ENCODE data around the gene TAS2R16. TPM values are rescaled to one million over a fixed set of nuclear protein-coding genes. Genes with fewer than 3 reads are reported as not detected.

TAS2R16 gene
- total and polyA plus RNA-seq, 2 donors (not counting 3 experiments of a cell fraction or from before 2014, with no cell fraction given), result not detected

DNA sequence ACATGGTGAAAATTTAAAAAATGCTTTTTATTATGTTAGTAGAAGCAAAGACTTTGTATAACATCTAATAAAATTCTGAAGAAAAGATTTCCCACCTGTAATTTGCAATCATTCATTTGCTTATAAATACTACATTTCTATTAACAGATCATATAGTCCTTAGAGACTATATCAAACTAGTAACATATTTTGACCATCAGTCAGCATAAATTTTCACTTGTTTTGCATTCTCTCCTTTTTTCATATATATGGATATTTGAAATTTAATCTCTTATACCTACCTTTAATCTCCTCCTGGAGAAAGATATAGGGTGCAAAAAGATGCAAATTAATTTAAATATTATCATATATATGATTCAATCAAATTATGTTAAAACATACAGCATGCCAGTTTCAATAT is 16.9 kb upstream of the TAS2R16 start:
- CTCF ChIA-PET, result no interaction called here
- dilution Hi-C loops (cut with MboI; ENCODE audit: extremely low pct_ligation_motif_present, low sequenced_read_pairs), result no loop called here
- Histone ChIP-seq H3K27me3 (ENCODE audit: control insufficient read depth in 2 of 2, insufficient read depth in 2 of 2, low read length in 2 of 2) (no peaks in the 10 kb centered on the region), H3K79me2 (ENCODE audit: control insufficient read depth, insufficient read depth, low read length) (no peaks in the 10 kb centered on the region), H2AFZ (ENCODE audit: low read depth, low read length) (no peak overlapping the region), H3K27ac (ENCODE audit: insufficient read depth, low read depth, low read length) (no peak overlapping the region), H3K4me3 (replicated peaks in 1 of 3; ENCODE audit: insufficient read depth in 1 of 3, low read depth in 1 of 3, low read length in 3 of 3) (no peak overlapping the region), H3K9me3 (replicated peaks; ENCODE audit: control insufficient read depth, insufficient read depth, low read length) (no peaks in the 10 kb centered on the region), H3K9me1 (replicated peaks; ENCODE audit: control insufficient read depth, extremely low read depth, insufficient read depth, low read length) (no peaks in the 10 kb centered on the region), H3K4me2 (ENCODE audit: insufficient read depth, low read length) (no peak overlapping the region), H3K4me1 (ENCODE audit: control insufficient read depth, extremely low read depth, insufficient read depth, low read length) (no peaks in the 10 kb centered on the region), H4K20me1 (replicated peaks; ENCODE audit: control insufficient read depth, extremely low read depth, insufficient read depth, low read length) (no peaks in the 10 kb centered on the region), H3K36me3 (ENCODE audit: control insufficient read depth in 2 of 2, extremely low read depth in 1 of 2, insufficient read depth in 2 of 2, low read length in 2 of 2) (no peaks in the 10 kb centered on the region), H3K9ac (replicated peaks; ENCODE audit: extremely low read depth, insufficient read depth, low read length) (no peak overlapping the region)
- POLR2A ChIA-PET, result no interaction called here
- DNase-seq (ENCODE audit: low read depth, low spot score) (no peak), FAIRE-seq (no peak)
- TF ChIP-seq, protein P1, sequence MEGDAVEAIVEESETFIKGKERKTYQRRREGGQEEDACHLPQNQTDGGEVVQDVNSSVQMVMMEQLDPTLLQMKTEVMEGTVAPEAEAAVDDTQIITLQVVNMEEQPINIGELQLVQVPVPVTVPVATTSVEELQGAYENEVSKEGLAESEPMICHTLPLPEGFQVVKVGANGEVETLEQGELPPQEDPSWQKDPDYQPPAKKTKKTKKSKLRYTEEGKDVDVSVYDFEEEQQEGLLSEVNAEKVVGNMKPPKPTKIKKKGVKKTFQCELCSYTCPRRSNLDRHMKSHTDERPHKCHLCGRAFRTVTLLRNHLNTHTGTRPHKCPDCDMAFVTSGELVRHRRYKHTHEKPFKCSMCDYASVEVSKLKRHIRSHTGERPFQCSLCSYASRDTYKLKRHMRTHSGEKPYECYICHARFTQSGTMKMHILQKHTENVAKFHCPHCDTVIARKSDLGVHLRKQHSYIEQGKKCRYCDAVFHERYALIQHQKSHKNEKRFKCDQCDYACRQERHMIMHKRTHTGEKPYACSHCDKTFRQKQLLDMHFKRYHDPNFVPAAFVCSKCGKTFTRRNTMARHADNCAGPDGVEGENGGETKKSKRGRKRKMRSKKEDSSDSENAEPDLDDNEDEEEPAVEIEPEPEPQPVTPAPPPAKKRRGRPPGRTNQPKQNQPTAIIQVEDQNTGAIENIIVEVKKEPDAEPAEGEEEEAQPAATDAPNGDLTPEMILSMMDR (IDR thresholded peaks at IDR 0.05; ENCODE audit: extremely low read depth in 1 of 2, insufficient read depth in 1 of 2, low read depth in 1 of 2, low read length in 2 of 2), result no peak
- TF ChIP-seq MYC (IDR thresholded peaks at IDR 0.05; ENCODE audit: low read depth, low read length), result no peak
- TF ChIP-seq JUN (IDR thresholded peaks at IDR 0.05; ENCODE audit: borderline replicate concordance, insufficient read depth, insufficient read length, low read depth), result no peak
- no peak for TF ChIP-seq FOS (IDR thresholded peaks at IDR 0.05; ENCODE audit: borderline replicate concordance, insufficient read depth, low read length)
- TF ChIP-seq, protein P2, sequence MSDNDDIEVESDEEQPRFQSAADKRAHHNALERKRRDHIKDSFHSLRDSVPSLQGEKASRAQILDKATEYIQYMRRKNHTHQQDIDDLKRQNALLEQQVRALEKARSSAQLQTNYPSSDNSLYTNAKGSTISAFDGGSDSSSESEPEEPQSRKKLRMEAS (IDR thresholded peaks at IDR 0.05; ENCODE audit: insufficient read depth, insufficient read length), result no peak
- no peak for TF ChIP-seq POLR2A (IDR thresholded peaks at IDR 0.05; ENCODE audit: low read depth, low read length)
- no peak for TF ChIP-seq POLR2AphosphoS5 (IDR thresholded peaks at IDR 0.05; ENCODE audit: insufficient read depth, low read depth, low read length)
- TF ChIP-seq EZH2 (IDR thresholded peaks at IDR 0.05; ENCODE audit: borderline replicate concordance, low read depth, low read length, severe bottlenecking), result no peak
- no peak for TF ChIP-seq GATA2 (IDR thresholded peaks at IDR 0.05; ENCODE audit: insufficient read depth, insufficient read length, low read depth, low read length)
- intact Hi-C loops (cut with micrococcal nuclease), result no loop called here
- BruUV-seq (replicated peaks), result no TSS peak
